LoVo (cell line): Measurements from ENCODE around the gene HOGA1.
"Not testable (repeated sequence)": the region's sequence is repeated elsewhere in the genome, so short reads cannot be mapped to it uniquely, and the experiment has no call there.

Source experiments
- DNase-seq: peaks from one replicate; pipeline ENCODE4 v3.0.0-alpha.2; 2016; ENCODE audit warnings: low spot score

HOGA1 gene

GRCh38 chr10:97584060-97584797 is at the start of gene HOGA1:
HOGA1 (plus strand) TSS chr10:97584389; CDS start chr10:97584704, 315 bp downstream.
- DNase-seq = peak; percentile 31

DNA sequence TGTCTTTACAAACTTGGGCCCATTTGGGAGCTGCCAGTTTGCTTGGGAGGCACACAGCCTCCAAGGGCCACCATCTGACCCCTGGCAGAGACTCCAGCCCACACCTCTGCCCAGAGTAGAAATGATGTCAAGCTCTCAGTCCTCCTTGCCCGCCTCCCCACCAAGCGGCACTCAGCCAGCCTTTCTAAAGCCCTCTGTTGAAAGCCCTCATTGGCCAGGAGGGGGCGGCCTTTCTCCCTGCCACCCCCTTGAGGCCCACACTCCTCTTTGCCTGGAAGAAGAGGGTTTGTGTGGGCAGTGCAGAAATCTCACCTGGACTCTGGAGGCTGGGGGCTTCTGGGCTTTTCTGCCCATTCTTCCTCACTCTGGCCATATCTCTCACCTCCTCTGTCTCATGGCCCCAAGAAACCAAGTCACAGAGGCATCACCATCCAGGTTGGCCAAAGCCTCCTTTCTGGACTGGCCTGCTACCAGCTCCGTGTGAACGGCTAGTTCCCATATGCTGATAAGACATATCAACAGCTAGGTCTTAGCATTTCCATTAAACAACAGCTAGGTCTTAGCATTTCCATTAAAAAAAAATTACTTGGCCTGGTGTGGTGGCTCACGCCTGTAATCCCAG is 49.3 kb upstream of the HOGA1 start:
- DNase-seq = no peak

- no peak for DNase-seq
These were observed 46.9 kb upstream of the HOGA1 start for GRCh38 chr10:97537186-97537869.

GRCh38 chr10:97538411-97538810 is 45.8 kb upstream of the HOGA1 start:
- DNase-seq = no peak

DNA sequence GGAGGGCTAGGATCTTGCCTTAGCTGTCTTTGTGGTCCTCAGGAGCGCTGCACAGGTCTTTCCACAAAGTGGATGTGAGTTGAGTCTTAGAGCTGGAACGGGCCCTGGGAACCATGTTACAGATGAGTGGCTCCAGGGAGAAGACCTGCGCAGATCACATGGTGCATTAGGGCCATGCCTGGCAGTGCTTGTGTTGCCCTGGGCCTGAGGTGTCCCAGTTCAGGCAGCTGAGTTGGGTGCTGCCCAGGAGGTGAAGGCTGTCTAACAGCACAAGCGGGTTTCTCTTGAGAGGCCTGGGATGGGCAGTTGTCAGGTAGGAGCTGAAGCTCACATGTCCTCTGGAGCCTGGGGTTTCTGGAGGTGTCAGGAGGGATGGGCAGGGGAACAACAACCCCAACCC is 45.4 kb upstream of the HOGA1 start:
- no peak for DNase-seq

GRCh38 chr10:97539523-97540200 is 44.5 kb upstream of the HOGA1 start:
- DNase-seq = no peak

DNA sequence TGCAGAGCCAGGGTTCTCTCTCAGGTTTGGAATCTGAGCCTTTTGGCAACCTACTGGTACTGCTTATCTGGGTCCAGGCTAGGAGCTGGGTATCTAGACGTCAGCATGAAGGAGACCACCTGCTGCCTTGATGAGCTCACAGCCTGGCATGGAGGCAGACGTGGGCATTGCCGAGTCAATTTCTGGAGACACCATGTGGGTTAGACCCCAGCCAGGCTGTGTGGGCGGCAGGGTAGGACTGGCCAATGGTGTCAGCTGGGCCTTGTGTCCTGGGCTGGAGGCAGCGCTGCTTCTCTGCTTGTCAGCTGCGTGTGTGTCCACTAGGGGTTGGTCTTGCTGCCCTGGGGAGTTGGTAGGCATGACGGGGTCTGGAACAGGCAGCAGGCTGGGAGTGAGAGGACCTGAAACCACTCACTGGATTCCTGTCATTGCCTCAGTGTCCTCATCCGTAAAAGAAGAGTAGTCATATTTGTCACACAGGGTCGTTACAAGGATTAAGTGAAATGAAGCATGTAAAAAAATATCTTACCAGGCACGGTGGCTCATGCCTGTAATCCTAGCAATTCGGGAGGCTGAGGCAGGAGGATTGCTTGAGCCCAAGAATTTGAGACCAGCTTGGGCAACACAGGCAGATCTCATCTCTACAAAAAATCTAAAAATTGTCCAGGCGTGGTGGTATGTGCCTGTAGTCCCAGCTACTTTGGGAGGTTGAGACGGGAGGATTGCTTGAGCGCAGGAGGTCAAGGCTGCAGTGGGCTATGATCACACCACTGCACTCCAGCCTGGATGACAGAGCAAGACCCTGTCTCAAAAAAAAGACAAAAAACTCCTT is 43.3 kb upstream of the HOGA1 start:
- no peak for DNase-seq

DNA sequence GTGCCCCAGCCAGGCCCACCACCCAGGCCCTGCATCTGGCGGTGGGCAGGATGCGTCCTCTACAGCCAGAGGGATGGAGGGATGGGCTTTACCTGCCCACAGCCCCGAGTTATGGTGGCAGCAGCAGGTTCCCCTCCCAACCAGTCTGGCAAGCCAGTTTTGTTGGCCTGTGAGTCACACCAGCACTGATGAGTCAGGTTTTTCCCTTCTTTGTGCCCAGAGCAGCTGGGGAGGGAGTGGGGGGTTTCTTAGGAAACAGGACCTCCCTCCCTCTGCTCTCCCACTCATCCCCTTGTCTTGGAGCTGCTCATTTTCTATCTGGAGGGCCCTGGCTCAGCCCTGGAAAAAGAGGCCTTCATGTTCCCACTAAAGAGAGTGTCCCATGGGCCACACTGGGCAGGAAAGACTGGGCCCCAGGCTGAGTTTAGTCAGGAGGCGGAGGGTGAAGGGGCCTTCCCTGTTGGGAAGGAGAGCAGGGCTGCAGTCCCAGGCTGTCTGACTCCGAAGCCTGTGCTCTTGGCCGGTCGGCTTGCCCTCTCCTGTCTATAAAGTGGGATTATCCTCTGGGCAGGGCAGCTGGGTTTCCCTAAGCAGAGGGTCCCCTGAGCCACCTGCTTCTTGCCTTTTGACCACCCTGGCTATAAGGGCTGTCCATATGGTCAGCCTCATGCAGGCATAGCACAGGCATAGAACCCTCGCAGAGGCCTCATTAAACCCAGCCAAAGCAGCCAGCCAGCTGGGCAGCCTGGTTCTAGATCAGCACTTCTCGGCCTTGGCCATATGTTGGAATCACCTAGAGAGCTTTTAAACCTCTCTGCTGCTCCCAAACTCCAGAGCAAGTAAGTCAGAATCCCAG is 41.8 kb upstream of the HOGA1 start:
- peak; percentile 52 for DNase-seq

- peak; percentile 74 for DNase-seq
These were observed 41.1 kb upstream of the HOGA1 start for GRCh38 chr10:97543025-97543546.

DNA sequence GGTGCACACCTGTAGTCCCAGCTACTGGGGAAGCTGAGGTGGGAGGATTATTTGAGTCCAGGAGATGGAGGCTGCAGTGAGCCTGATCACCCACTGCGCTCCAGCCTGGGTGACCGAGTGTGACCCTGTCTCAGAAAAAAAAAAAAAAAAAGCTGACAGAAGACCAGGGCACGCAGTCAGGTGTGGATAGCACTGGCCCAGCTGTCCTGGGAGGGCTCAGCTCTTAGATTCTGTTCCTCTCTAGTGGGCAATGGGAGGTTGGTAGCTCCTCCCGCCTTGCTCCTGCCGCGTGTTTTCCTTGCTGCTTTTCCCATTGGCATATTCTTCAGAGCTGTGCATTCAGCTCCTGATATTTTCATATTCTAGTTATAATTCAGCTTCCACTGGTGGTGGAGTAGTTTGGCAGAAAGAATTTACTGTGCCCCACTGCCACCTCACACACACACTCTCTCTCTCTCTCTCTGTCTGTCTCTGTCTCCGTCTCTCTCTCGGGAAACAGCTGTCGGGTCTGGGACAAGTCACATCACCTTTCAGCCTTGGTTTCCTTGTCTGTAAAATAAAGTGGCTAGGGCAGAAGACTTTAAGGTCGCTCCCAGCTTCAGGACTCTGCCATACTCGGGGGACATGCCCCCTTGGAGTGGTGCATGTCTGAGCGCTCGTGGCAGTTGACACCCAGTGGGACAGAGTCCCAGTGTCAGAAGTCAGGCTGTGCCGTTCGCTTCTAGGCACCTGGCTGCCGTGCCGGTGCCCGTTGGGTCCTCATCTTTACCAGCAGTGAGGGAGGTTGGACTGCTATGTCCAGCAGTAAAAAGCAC is 37.5 kb upstream of the HOGA1 start:
- DNase-seq = no peak

- DNase-seq = no peak
These were observed 37.0 kb upstream of the HOGA1 start for GRCh38 chr10:97547271-97547600.

- DNase-seq = no peak
These were observed 36.2 kb upstream of the HOGA1 start for GRCh38 chr10:97547962-97548361.

DNA sequence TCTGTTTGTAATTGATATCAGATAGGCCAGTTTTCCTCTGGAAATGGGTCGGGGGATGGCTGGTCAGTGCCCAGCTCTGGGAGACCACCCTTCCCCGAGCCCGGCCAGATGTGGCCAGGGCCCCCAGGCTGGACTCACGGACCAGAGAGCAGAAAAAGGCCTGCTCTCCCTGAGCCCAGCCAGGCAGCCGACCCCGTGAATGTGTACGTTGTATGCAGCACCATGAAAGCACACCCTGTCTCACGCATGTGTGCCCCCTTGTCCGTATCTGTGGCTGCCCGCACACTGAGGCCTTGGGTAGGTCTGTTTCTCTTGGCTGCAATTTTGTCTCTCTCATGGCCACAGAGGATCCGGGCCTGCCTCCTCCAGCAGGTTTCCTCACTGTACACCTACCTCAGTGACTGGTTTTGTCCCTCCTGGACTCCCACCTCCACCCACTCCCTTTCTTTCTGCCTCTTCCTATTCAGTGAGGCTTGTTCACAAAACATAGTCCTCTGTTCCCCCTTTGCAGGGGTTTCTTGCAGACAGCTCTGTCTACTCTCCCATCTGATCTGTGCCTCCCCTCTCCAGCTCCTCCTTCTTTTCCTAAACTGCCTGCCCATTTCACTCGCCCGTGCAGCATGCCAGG is 35.2 kb upstream of the HOGA1 start:
- DNase-seq = no peak

DNA sequence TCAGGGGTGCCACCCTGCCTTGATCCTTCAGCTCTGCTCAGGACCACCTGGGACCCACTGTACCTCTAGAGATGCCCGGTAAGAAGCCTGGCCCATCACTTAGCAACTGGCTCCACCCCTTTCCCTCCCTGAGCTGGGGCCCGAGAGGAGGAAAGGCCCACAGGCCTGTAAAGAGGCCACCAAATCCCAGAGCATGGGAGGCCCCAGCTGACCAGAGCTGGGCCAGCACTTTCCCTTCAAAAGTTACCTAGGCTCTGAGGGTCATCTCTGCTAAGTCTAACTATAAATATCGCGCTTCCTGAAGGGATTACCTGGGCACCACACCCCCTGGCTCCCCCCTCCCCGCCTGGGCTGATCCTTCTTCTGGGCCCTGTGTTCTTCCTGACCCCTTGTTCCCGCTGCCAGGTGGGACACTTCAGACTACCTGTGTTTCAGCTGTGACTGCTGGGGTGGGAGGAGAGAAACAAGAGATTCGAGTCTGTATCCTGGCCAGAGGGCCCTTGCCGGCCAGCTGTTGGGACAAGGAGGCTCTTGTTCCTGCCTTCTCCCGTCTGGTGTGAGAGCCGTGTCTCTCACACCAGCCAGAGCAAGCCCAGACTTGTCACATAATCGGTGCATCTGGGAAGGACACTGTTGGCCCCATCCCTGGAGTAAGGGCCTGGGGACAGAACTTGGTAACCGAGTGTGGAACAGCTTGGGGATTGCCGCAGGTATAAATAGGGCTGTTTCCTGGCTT is 34.4 kb upstream of the HOGA1 start:
- DNase-seq = no peak

GRCh38 chr10:97550336-97551149 is 33.6 kb upstream of the HOGA1 start:
- no peak for DNase-seq

GRCh38 chr10:97551271-97551670 is 32.9 kb upstream of the HOGA1 start:
- no peak for DNase-seq

DNA sequence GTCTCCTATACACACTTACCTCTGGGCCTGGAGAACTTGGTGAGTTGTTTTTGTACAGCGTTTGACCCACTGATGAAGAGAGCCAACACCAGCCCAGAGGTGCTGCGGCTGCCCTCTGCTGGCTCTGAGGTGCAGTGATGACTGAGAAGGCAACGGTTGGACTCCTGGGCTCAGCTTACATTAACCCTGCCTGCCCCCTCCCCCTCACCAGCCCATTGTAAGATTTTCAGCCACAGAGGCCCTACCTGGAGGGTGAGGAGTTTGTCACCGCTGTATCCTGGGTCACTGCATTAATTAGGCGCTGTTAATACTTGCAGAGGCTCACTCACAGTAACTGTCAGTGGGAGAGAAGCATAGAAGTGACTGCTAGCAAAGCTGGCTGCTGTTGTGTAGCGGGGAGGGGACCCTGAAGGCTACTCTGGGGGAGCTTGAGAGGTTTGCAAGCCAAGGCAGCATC is 30.6 kb upstream of the HOGA1 start:
- peak; percentile 53 for DNase-seq

GRCh38 chr10:97554336-97554735 is 29.9 kb upstream of the HOGA1 start:
- DNase-seq = not testable (repeated sequence)
